GDM1 (cell line): ENCODE data around the gene SCFD2.

Experiments used
- DNase-seq: peaks from one replicate; lab custom pipeline; 2025; lab: John Stamatoyannopoulos, UW

Gene SCFD2

DNA sequence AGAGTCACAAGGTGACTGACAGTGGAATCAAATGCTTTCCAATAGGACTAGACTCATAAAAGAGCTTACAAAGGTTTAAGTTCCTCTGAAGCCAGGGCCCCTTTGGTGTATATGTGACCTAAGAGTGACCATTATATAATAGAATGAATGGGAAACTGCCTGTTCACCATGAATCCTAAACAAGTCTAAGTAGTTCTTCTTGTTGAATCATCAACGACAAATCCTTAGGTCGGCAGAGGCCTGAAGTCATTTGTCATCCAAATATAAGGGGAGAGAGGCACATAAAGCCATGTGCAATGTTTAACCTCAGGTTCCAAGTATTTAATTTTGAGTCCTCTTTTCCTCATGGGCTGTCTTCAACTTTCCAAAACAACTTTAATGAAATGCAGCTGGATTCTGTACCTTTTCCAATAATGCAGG lies 381.4 kb downstream of the SCFD2 start:
- DNase-seq: no peak

DNA sequence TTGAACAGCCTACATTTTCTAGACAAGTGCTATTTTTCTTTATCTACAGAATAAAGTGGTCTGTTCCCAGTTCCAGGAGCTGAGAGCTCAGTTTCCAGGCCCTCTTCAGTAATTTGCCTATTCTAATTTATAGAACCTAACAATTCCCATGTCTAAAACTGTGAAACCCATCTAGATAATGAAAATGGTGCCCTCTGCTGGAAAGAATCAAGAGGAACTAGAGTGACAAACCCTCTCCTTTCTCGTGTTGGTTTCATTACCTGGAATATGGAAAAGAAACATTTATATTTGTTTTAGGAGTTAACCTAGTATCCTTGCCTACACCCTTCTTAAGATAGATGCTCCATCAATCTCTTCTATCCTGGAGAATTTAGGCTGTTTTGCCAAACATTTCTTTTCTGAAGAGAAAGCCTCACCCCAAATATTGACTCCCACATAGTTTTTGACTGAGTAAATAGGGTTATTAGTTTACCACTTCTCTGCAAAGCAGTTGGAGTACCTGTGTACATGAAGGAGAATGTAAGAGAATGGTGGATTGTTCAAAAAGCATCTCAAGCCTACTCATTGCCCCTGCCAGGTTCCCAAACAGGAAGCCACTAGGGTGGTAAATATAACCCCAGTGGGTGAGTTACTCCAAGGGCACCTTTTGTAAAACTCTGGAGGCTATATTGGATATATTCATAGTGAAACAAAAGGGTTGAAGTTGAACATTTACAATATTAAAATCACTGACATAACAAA lies 382.1 kb downstream of the SCFD2 start:
- DNase-seq: no peak

DNA sequence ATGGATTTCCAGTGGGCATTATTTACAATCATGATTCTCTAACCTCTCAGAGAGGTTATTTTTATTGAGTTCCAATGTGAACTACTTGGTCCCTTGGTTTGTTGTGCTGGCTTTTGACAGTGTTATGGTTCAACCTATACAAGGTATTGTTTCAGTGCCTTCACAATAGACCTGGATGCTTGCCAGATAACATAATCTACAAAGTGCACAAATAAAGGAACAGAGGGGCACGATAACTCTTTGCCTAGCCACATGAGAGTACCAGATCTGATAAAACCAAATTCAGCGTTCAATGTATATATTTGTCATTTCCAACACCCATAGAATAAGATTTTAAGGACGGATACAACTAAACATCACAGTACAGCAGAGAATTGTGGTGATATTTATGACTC lies 382.9 kb downstream of the SCFD2 start:
- no peak for DNase-seq

DNA sequence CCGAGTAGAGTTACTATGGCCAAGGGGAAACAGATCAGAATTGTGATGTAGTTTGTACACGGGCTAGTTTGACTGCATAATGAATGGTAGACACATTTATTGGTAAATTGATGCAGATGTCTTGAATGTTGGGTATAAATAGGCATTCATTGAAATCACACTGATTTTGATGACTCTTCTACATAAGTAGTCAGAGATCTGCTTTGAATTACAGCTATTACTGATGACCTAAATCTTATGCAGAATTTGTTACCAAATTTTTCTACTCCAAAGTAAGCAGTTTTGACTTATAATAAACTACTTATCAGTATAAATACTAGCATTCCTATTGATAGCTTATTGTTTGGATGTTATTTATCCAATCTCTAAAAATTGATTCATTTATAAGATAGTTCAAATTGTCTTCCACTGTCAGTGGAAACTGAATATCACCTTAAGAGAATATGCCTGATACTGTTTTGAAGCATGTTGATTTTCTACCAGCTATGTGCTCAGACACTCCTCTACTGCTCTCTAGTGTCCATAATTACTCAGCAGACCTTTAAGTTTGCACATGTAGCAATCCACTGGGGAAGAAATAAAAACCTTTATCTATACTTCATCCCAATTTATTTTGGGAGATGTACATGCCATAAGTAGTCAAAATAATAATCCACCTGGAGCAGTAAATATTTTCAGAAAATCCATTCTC lies 383.5 kb downstream of the SCFD2 start:
- peak; percentile 4 for DNase-seq

DNA sequence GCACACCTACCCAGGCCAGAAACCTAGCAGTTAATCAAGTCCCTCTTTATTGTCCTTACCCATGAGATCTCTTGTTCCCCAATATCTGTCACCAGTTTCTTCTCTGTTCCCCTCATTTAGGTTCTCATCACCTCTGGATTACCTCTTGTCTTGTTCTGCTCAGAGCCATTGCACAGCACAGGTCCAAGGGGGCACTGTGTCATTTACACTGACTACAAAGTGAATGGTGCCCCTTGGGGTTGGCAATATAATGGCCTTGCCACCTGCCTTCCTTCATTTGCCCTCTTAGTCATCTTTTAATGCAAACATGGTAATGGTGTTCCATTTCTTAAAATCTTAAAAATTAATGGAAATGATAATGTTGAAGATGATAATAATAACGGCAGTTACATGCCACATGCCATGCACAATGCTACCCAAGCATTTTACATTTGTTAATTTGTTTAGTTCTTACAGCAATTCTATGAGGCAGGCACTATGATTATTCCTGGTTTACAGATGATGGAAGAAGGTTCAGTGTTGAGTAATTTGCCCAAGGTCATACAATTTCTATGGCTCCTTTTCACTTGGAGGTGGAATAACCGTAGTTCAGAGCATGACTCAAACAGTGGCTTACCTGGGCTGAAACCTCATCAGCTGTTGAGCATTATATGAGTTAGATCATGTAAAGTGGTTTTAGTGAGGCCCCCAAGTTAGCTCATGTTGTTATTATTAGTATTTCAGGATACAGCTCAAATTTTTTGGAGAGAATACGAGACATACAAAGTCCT lies 385.9 kb downstream of the SCFD2 start:
- DNase-seq: no peak

DNA sequence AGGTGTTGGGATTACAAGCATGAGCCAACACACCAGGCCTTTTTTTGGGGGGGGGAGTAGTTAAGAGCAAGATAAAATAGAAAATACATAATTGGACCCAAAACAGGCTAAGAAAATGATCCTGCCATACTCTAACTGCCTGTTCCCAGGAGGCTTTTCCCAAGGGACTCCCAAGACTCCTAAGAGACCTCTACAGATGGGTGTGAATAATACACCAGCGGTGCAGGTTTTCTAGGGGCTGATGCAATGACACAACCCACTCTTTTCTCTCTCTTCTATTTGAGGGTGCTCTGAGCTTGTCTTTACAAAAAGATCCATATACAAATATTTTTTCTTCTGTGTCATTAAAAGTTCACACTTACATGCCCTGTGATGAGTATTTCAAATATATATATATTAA lies 386.8 kb downstream of the SCFD2 start:
- DNase-seq: no peak

DNA sequence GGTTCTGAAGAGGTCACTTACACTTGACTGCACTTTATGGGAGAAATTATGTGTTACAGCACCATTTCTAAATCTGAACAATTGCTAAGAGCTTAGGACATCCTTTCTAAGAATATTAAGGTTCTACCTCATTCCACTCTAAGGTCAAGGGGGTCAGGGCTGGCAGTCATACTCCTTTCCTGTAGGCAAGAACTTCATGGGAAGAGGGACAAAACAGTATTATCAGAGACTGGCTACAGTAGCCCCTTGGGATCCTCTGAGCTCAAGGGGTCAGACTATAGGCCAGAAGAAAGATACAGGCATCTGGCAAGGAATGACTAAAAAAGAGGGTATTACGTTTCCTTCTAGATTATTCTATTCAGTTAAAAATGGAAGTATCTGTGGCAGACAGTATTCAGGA lies 388.6 kb downstream of the SCFD2 start:
- no peak for DNase-seq

DNA sequence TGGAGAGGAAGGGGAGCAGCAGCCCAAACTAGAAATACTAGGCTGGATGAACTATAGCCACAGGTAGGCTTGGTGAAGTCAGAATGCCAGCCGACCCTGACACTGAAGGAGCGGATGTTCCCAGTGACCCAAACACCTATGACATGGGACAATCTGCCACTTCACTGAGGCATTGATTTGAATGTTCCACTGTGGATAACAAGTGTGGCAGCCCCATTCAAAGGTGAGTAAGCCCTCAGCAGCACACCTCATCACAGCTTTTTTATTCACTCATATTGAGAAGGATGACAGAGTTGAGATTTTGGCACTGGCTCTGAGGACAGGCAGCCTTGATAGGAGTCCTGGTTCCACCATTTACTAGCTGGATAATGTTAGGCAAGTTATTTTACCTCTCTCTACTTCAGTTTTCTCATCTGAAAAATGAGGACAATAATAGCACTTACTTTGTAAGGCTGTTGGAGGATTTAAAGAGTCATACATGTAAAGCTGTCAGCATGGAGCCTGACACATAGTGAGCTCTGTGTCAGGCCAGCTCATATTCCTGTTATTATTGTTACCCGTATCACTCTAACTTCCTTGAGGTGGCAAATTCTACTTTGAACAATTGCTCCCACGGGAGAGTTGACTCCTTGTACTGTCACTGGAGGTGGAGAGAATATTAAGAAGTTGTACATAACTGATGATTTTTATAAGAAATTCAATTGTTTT lies 389.2 kb downstream of the SCFD2 start:
- DNase-seq: no peak

DNA sequence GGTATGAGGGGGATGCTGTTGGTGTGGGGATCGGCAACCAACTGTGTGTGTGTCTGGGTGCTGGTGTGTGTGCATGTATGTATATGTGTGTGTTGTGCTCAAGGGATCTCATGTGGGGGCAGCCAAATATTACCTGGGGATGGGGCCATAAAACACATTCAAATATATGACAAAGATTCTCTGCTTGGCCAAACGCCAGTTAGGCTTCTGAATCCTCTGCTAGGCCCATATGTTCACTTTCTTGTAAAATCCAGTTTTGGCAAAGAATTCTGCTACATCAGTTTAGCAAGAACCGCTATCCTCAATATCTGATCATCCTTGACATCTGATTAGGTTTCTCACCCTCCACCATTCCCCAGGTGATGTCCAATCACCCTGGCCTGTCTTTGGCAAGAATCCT lies 397.2 kb downstream of the SCFD2 start:
- no peak for DNase-seq

DNA sequence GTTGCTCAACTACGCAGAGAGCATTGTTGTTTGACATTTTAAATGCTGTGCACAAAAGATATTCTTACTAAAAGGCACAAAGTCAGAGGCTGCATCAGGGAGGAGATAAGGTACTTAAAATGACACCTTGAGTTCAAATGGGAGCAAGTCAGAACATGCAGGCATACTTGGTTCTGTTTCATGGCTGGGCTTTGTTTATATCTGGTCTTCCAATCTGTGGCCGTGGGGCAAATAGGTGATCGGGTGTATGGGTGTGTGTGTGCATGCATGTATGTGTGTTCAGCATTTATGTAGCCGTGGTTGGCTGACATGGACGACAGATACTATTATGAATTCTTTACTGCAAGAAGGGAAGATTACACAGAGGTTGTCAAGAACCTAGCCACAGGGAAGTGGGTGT lies 397.6 kb downstream of the SCFD2 start:
- DNase-seq: no peak

DNA sequence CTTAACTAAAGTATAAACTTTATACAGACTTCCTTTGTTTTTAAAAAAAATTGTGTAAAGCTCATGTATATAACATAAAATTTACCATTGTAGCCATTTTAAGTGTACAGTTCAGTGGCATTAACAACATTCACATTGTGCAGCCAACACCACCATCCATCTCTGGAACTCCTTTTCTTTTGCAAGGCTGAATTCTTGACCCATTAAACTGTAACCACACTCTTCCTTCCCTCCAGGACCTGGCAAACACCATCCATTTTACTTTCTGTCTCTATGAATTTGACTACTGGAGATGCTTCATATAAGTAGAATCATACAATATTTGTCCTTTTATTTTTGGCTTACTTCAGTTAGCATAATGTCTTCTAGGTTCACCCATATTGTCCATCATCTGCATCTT lies 399.1 kb downstream of the SCFD2 start:
- no peak for DNase-seq

DNA sequence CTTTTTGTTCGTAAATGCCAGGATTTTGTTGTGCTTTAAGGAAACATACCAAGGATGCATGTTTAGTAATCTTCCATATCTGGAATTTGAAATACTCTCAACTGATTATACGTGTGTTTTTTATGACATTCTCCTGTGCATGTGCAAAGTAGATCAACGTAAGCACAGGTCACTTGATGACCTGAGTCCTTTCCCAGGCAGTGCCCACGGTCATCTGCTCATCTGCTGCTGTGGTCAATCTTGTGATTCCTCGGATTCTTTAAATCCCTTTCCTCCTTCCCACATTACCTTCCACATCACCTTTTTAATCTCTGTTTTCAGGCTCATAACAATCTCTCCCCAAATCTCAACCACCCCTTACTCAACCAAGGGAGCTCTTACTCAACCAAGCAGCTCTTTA lies 399.7 kb downstream of the SCFD2 start:
- no peak for DNase-seq

DNA sequence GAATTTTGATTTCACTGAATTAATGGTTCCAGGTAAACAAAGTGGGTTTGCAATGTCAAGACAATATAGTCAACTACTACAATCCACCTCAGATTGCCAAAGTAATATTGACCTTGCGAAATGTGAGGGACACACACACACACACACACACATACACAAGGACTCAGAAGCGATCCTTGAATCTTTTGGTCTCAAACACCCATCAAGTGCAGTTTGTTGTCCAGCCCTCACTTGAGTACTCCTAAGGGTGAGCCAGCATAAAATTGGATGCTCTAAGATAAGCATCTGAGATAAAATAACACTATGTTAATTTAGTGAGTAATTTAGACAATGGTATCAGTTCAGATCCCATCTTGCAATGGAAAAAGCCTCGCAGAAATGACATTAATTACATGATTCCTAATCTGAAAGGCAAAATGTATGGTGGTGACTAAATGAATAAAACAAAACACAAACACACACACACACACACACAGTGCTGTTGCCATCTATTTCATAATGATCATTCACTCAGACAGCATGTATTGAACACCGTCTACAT lies 401.2 kb downstream of the SCFD2 start:
- DNase-seq: no peak

DNA sequence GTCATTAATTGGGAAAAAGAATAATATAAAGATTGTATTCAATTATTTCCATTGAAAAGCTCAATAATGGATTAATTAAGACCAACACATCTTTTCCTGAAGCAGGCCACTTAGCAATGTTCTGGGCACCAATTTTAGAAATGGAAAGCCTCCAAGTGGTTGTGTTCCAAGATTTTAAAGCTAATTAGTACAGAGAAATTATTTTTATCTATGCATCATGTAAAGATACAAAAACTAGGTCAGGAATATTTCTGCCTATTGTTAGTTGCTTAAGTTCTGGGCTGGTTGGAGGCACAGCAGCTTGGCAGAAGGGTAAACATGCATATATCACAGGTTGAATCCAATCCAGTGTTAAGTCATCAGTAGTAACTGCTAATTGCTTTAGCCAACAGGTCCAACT lies 401.9 kb downstream of the SCFD2 start:
- DNase-seq: no peak

DNA sequence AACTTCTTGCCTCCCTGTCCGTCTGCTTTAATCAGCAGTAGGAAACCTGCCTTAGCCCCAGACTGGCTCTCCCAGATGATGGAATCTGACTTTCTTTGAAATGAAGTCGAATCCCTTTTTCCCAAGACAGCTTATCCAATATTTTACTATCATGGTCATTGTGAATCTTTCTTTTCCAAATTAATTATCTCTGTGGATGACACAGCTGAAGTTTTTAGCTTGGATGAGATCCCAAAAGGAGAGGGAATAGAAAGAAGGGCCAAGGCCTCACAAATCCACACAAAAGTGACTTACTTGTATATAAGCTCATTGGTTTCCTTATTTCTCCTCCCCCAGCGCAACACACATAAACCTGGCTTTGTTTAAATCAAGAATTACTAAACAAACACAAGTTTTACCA lies 403.1 kb downstream of the SCFD2 start:
- DNase-seq: no peak

DNA sequence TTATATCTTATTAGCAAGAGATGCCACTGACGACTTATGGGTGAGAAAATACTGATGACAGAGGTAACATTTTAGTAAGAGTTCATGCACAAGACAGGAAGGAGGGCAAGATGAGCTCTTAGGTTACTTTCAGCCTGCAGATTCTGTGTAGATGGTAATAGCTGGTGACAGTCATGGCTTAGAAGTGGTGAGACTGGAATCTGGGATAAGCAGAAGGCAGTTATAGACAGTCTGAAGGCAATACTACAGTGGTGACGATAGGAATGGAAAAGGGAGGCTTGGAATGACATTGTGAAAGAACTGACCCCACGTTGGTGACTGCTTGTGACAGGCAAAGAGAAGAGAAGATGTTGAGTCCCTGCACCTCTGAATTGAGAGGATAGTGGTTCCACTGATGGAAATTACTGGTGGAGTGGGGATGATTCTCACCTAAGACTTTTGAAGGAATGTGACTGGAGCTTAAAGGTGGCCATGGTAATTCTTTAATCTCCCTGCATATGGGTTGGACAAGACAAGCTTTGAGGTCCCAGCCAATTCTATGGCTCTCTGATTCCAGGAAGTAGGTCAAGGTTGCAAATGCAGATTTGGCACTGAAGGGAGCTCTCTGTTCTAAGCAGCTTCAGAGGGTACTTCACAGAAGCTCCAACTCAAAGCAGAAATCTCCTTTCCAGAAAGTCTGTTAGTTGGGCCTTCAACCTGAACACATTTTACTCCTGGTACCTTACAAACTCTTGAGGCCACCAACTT lies 404.0 kb downstream of the SCFD2 start:
- DNase-seq: no peak

DNA sequence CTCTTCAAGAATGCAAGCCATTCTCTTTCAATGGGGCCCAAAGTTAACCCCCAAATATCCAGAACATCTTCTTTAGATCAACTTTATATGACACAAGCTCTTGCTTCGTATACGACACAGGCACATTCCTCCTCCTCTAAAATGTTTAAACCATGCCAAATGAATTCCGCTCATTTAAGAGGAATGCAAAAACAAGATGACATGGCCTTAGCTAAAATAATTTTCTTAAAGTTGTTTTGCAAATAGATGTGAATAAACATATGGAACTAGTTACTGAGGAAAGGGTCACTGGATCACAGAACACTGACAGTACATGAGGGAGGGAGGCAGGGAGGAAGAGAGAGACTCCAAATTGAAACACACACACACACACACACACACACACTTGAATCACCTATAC lies 406.3 kb downstream of the SCFD2 start:
- no peak for DNase-seq

DNA sequence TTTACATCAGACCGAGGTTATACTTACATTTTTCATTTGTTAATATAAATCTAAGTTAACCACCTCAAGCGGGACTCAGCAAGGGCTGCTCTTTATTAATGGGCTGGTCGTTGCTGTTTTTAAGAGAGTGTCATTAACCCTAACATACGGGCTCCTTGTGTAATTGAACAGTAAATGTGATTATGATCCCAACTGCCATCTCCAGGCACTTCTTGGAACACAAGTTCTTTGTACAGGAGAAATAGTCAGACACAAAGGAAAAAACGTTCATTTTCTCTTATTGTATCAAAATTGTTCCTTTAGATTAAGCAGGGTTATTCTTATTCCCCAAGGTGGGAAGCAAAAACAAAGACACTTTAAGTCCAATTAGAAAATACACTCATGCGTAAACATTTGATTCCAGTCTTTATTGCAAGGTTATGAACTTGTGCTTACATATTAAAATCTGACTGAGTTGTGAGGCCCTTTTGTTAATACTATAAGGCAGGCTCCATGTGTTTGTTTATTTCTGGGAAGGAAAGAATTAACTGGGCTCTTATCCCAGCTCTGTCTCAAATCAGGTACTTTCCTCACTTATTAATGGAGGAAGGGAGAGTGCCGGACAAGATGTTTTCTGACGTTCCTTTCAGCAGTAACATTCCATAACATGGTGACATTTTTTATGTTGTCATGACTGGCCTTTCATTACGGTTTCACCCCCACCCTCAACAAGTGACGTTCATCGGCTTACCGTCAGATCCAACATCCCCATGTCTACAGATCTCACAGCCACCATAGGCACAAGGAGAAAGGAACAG lies 407.8 kb downstream of the SCFD2 start:
- no peak for DNase-seq

DNA sequence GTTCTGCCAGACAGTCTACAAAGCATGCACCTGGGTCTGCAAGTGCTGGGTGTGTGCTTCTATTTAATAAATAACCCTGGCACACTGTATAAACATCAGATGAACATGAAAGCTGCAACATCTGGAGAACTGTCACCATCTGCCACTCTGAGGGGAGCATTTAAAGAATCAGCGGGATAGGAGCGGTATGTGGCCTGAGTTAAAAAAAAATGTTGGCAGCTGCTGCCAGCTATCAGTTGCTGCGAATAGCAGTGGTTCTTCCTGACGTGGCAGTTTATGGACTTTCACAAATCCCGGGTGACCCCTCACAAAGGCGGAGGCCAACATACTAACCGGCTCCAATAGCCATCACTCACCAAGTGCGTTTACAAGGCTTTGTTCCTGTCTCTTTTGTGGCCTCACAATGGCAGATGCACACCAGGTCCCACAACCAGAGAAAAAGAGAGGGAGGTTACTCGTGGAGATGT lies 408.6 kb downstream of the SCFD2 start:
- no peak for DNase-seq

DNA sequence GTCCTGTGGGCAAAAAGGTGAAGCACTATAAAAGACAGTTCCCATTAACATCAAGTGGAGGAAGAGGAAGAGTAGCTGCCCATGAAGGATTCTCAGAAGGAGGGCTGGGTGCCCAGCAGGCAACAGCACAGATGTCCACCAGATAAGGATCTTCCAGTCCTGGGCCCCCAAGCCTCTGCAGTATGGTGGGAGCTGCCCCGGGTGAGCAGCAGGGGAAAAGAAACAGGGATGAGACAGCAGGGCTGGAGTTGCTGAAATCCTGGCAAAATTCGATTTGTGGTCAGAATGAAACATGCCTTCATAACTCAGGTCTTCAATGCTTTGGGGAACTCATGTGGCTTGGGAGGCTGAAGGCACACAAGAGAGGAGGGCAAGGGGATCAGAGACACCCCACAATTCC lies 409.2 kb downstream of the SCFD2 start:
- no peak for DNase-seq
